K562 (cell line): ENCODE results near the gene SCAMP3. TPM values are rescaled to one million over a fixed set of nuclear protein-coding genes. Genes with fewer than 3 reads are reported as not detected.

Experiments
- ATAC-seq: fragments of 200-7000 bp; cut with Tn5 transposase; 3 replicates; pipeline ENCODE4 v1.9.1; 2020; ENCODE audit warnings: moderate library complexity
- BruUV-seq: library from RNA; stranded (reverse); fragments of 400-500 nt; replicated peaks from 2 replicates; lab custom pipeline; 2021; lab: Mats Ljungman, UMichigan
- CTCF ChIA-PET: fragments of 300-600 bp; formaldehyde crosslinking; extraction: SDS; loops from one replicate; lab custom pipeline; 2021; ENCODE audit warnings: low intra/inter-chr PET ratio; lab: Yijun Ruan, JAX
- POLR2A ChIA-PET: fragments of 300-600, 350-650 bp; sonication (Branson Sonifier 250); formaldehyde crosslinking; extraction: SDS; loops from one replicate; lab custom pipeline; 2021; ENCODE audit warnings: antibody characterized with exemption, inconsistent platforms; lab: Yijun Ruan, JAX
- DNase-seq, 4 experiments: peaks; one replicate each; pipeline versions ENCODE4 v3.0.0 to v3.0.0-alpha.2; 2011 to 2018; ENCODE audit warnings: low spot score in 3 of 4, mixed read lengths in 3 of 4; ENCODE audit errors: extremely low read depth in 1 of 4
- FAIRE-seq: peaks from 2 replicates; lab custom pipeline; 2011; peaks lifted over from hg19 to GRCh38; lab: Jason Lieb, UNC
- H2AFZ ChIP-seq: 2 replicates; pipeline ENCODE4 v1.6.0; 2011; ENCODE audit warnings: low read depth, low read length, control low read depth, inconsistent platforms
- H3K27ac ChIP-seq: fragments of 200-600 bp; 3 replicates; pipeline ENCODE4 v1.8.0; 2011; ENCODE audit warnings: low read depth, mild to moderate bottlenecking, control low read depth, inconsistent platforms, low read length, moderate library complexity, mixed read lengths; ENCODE audit errors: extremely low read depth
- H3K27me3 ChIP-seq, 2 experiments: fragments of 300-600 bp in 1 of 2; 2 replicates in 1 of 2; 3 replicates in 1 of 2; pipeline versions ENCODE4 v1.6.0 to v1.8.0; 2011; ENCODE audit warnings: inconsistent platforms in 2 of 2, low read length in 2 of 2, mild to moderate bottlenecking in 1 of 2, mixed read lengths in 1 of 2, moderate library complexity in 1 of 2; ENCODE audit not compliant: control insufficient read depth in 2 of 2, insufficient read depth in 2 of 2
- H3K36me3 ChIP-seq: fragments of 300-600 bp; 3 replicates; pipeline ENCODE4 v1.8.0; 2011; ENCODE audit warnings: mild to moderate bottlenecking, low read length, inconsistent platforms; ENCODE audit not compliant: control insufficient read depth, insufficient read depth
- H3K4me1 ChIP-seq, 2 experiments: fragments of 200-600 bp in 1 of 2; replicated peaks in 1 of 2; 2 replicates in 1 of 2; 3 replicates in 1 of 2; pipeline versions ENCODE4 v1.5.1 to v1.8.0; 2011; ENCODE audit warnings: inconsistent platforms in 2 of 2, low read length in 2 of 2, mild to moderate bottlenecking in 1 of 2, mixed read lengths in 1 of 2, moderate library complexity in 1 of 2; ENCODE audit not compliant: control insufficient read depth in 2 of 2, insufficient read depth in 2 of 2
- H3K4me2 ChIP-seq: 2 replicates; pipeline ENCODE4 v1.6.1; 2011; ENCODE audit warnings: low read length, control low read depth, inconsistent platforms, mixed read lengths; ENCODE audit not compliant: insufficient read depth
- H3K4me3 ChIP-seq: fragments of 200-600 bp; sonication (generic), shearing (Covaris generic); 2 replicates; pipeline ENCODE4 v1.5.1; 2016; ENCODE audit warnings: control low read depth, inconsistent platforms
- H3K79me2 ChIP-seq: fragments of 200-600 bp; 3 replicates; pipeline ENCODE4 v1.8.0; 2011; ENCODE audit warnings: low read length, inconsistent platforms; ENCODE audit not compliant: control insufficient read depth, insufficient read depth
- H3K9ac ChIP-seq, 2 experiments: 2 replicates each; pipeline versions ENCODE4 v1.6.0 to v1.6.1; 2011; ENCODE audit warnings: low read depth in 2 of 2, low read length in 2 of 2, control low read depth in 1 of 2, inconsistent platforms in 1 of 2, mild to moderate bottlenecking in 1 of 2, mixed read lengths in 1 of 2; ENCODE audit not compliant: insufficient read depth in 1 of 2
- H3K9me1 ChIP-seq: one replicate; pipeline ENCODE4 v1.6.0; 2011; ENCODE audit warnings: inconsistent platforms, mild to moderate bottlenecking, low read length, moderate library complexity; ENCODE audit not compliant: control insufficient read depth, insufficient read depth
- H3K9me3 ChIP-seq: replicated peaks from 2 replicates; pipeline ENCODE4 v1.5.1; 2011; ENCODE audit warnings: low read depth, low read length, inconsistent platforms; ENCODE audit not compliant: control insufficient read depth, insufficient read depth
- H4K20me1 ChIP-seq: replicated peaks from 2 replicates; pipeline ENCODE4 v1.6.1; 2011; ENCODE audit warnings: low read length, inconsistent platforms, mixed read lengths; ENCODE audit not compliant: control insufficient read depth, insufficient read depth
- ARID3B ChIP-seq: fragments of 250-450 bp; sonication (Bioruptor Pico); IDR thresholded peaks from 2 replicates; pipeline ENCODE4 v1.4.0; 2020; ENCODE audit warnings: borderline replicate concordance
- FOXJ3 ChIP-seq: sonication (generic); formaldehyde crosslinking; IDR thresholded peaks from 2 replicates; pipeline ENCODE4 v1.4.0; 2020; ENCODE audit warnings: mild to moderate bottlenecking, missing genetic modification reagents
- POLR2G ChIP-seq: fragments of 200-400 bp; formaldehyde crosslinking; IDR thresholded peaks from 2 replicates; pipeline ENCODE4 v1.6.1; 2017; ENCODE audit warnings: low read depth, mild to moderate bottlenecking, antibody characterized with exemption, low read length, moderate library complexity
- RBFOX2 ChIP-seq: fragments of 200-400 bp; formaldehyde crosslinking; IDR thresholded peaks from 2 replicates; pipeline ENCODE4 v1.6.1; 2017; ENCODE audit warnings: low read depth, mild to moderate bottlenecking, low read length, moderate library complexity
- WGBS: fragments of 100-300 bp; shearing (Covaris generic); methylation state at CpG from one replicate; pipeline ENCODE4 v1.1.6; 2016; ENCODE audit warnings: low coverage, mixed read lengths; ENCODE audit not compliant: insufficient coverage; ENCODE audit errors: missing lambda C conversion rate; 5-methylcytosine and 5-hydroxymethylcytosine counted together
- in situ Hi-C: fragments of 300-500 bp; cut with MboI; formaldehyde crosslinking; loops from 4 replicates; pipeline ENCODE4 v1.15.0; 2018; ENCODE audit warnings: inconsistent platforms, mixed read lengths
- intact Hi-C: fragments of 100-400 bp; cut with micrococcal nuclease; formaldehyde crosslinking; loops from 2 replicates; pipeline ENCODE4 v1.14.2; 2022
- polyA plus RNA-seq, 8 experiments: library from polyadenylated mRNA; depleted of rRNA in 4 of 8; stranded (reverse) in 5 of 8; unstranded in 3 of 8; fragments of >200 nt; fragmentation: Nextera tagmentation in 2 of 8; fragmentation: Illumina TruSeq in 1 of 8; extraction: Ambion mirVana in 2 of 8; extraction: Trizol in 1 of 8; gene quantifications; 2 replicates each; pipeline versions ENCODE4 v1.2.1 to v1.2.3, GENCODE V29; 2011 to 2014; ENCODE audit warnings: inconsistent platforms in 1 of 8, missing spikeins in 1 of 8
- total RNA-seq, 7 experiments: library from RNA; depleted of rRNA in 6 of 7; stranded (reverse); fragments of >200 nt in 6 of 7; fragmentation: Illumina TruSeq in 2 of 7; extraction: Trizol in 2 of 7; gene quantifications; 2 replicates each; pipeline versions ENCODE4 v1.2.1 to v1.2.3, GENCODE V29; 2011 to 2021; ENCODE audit warnings: low replicate concordance in 1 of 7
- TF ChIP-seq, protein P1 (sequence below), 2 experiments: fragments of 450-650 bp; IDR thresholded peaks; 2 replicates each; pipeline ENCODE4 v1.6.1; 2016; ENCODE audit warnings: mild to moderate bottlenecking in 2 of 2, borderline replicate concordance in 1 of 2, low read depth in 1 of 2, moderate library complexity in 1 of 2

SCAMP3 gene
- total and polyA plus RNA-seq, 9 of the 15 experiments (the other 6 are each of a cell fraction or from before 2014, with no cell fraction given) = 14.2 to 131 (median 86.1) TPM

GRCh38 chr1:155285631-155286044, 23.5 kb upstream of the SCAMP3 start:
- Histone ChIP-seq H4K20me1 (no peaks in the 10 kb centered on the region; the same call in 1 of the 2 replicates), H3K4me2 (no peak overlapping the region), H3K4me3 (no peak overlapping the region), H3K9me3 (no peaks in the 10 kb centered on the region), H3K9ac (no peak overlapping the region), H3K36me3 (peaks cover 27% of the 10 kb centered on the region; the same call in 2 of the 3 replicates), H3K79me2 (no peaks in the 10 kb centered on the region), H3K27me3 (no peaks in the 10 kb centered on the region), H3K9me1 (no peaks in the 10 kb centered on the region), H3K4me1 (peaks cover 0 to 35% of the 10 kb centered on the region in 2 experiments; a peak in 3 of 5 replicates), H3K27ac (no peak overlapping the region)
- in situ Hi-C loops (no loop called here), intact Hi-C loops (no loop called here)
- POLR2A ChIA-PET = interaction anchor here (0.7 to 1.8 kb wide), 5 partner anchors 9 to 875 kb away, joined by 3 to 4 read pairs (median 4); partner anchors contain the start of genes HCN3 and PKLR
- no TSS peak for BruUV-seq
- ATAC-seq = no peak
- no peak for DNase-seq
- TF ChIP-seq FOXJ3 (CRISPR knock-in tag) = no peak
- no peak for TF ChIP-seq ARID3B (CRISPR knock-in tag)
- TF ChIP-seq RBFOX2 = 0 out of 2 replicates have a peak, but pooled peaks have one; percentile 16
- TF ChIP-seq POLR2G = peak; percentile 66
- TF ChIP-seq, protein P1, sequence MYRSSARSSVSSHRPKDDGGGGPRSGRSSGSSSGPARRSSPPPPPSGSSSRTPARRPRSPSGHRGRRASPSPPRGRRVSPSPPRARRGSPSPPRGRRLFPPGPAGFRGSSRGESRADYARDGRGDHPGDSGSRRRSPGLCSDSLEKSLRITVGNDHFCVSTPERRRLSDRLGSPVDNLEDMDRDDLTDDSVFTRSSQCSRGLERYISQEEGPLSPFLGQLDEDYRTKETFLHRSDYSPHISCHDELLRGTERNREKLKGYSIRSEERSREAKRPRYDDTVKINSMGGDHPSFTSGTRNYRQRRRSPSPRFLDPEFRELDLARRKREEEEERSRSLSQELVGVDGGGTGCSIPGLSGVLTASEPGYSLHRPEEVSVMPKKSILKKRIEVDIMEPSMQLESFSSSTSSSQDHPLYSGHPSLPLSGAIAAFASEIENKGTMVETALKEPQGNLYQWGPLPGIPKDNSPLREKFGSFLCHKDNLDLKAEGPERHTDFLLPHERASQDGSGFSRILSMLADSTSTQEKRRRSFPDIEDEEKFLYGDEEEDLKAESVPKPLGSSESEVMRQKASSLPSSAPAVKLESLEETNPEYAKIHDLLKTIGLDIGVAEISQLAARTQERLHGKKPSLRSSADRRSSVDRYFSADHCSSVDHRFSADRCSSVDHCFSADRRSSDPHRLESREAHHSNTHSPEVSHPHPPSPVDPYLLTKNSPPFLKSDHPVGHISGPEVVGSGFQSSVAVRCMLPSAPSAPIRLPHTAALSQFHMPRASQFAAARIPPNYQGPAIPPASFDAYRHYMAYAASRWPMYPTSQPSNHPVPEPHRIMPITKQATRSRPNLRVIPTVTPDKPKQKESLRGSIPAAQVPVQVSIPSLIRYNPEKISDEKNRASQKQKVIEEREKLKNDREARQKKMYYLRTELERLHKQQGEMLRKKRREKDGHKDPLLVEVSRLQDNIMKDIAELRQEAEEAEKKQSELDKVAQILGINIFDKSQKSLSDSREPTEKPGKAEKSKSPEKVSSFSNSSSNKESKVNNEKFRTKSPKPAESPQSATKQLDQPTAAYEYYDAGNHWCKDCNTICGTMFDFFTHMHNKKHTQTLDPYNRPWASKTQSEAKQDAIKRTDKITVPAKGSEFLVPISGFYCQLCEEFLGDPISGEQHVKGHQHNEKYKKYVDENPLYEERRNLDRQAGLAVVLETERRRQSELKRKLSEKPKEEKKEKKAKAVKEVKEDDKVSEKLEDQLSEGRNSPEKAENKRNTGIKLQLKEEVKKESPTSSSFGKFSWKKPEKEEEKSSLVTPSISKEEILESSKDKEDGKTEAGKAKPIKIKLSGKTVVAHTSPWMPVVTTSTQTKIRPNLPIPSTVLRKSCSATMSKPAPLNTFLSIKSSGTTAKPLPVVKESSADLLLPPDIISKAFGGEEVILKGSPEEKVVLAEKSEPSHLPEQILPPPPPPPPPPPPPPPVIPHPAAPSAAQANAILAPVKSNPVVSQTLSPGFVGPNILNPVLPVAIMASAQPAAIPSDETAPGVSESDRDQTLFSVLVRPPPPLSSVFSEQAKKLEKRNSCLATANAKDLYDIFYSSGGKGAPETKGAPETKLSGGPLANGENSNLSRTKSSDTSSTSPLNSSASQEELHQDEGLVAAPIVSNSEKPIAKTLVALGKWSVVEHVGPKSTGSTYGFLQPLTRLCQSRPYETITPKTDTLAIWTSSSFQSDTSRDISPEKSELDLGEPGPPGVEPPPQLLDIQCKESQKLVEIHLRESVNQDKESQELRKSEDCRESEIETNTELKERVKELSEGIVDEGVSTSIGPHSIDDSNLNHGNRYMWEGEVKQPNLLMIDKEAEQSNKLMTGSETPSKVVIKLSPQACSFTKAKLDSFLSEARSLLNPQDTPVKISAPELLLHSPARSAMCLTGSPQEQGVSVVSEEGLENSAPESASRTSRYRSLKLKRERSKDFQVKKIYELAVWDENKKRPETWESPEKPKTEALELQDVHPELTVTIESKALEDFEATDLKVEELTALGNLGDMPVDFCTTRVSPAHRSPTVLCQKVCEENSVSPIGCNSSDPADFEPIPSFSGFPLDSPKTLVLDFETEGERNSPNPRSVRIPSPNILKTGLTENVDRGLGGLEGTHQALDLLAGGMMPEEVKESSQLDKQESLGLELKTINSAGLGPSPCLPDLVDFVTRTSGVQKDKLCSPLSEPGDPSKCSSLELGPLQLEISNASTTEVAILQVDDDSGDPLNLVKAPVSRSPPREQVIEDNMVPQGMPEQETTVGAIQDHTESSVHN (IDR thresholded peaks at IDR 0.05; ENCODE audit: borderline replicate concordance in 1 of 2, low read depth in 1 of 2) = no peak
- TF ChIP-seq, all 486 proteins: peak for 2
- H2AFZ ChIP-seq = no peak overlapping the region
- CTCF ChIA-PET = no interaction called here
- no peak for FAIRE-seq
- WGBS = 84% methylated on average over 11 of the region's 18 CpGs
